Measurements from ENCODE around the gene PMM2. TPM values are rescaled to one million over a fixed set of nuclear protein-coding genes. Genes with fewer than 3 reads are reported as not detected.
"Not testable (repeated sequence)": the region's sequence is repeated elsewhere in the genome, so short reads cannot be mapped to it uniquely, and the experiment has no call there.

PMM2 gene
- total and polyA plus RNA-seq, 2 donors (not counting 3 experiments of a cell fraction or from before 2014, with no cell fraction given) = 29.0 to 61.3 TPM

DNA sequence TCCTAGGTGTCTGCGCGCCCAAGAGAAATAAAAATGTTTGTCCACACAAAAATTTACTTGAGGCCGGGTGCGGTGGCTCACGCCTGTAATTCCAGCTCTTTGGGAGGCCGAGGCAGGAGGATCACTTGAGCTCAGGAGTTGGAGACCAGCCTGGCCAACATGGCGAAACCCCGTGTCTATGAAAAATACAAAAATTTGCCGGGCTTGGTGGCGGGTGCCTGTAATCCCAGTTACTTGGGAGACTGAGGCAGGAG is 72.3 kb downstream of the PMM2 start:
- FAIRE-seq, POLR2A ChIA-PET: not testable (repeated sequence)
- intact Hi-C loops (cut with micrococcal nuclease) = loop anchor here (1.0 to 5.0 kb wide), 3 partner anchors 20 to 303 kb away; no protein-coding TSS in a partner anchor

DNA sequence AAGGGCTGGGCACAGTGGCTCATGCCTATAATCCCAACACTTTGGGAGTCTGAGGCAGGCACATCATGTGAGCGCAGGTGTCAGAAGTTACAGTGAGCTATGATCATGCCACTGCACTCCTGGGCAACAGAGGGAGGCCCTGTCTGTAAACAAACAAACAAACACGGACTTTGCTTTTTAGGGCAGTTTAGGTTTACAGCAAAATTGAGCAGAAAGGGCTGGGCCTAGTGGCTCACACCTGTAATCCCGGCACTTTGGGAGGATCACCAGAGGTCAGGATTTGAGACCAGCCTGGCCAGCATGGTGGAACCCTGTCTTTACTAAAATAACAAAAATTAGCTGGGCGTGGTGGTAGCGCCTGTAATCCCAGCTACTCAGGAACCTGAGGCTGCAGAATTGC is 74.4 kb downstream of the PMM2 start:
- Histone ChIP-seq H4K20me1 (replicated peaks; ENCODE audit: control insufficient read depth, extremely low read depth, insufficient read depth, low read length) (no peaks in the 10 kb centered on the region), H3K4me3 (replicated peaks in 1 of 3; ENCODE audit: insufficient read depth in 1 of 3, low read depth in 1 of 3, low read length in 3 of 3) (no peak overlapping the region), H3K4me1 (ENCODE audit: control insufficient read depth, extremely low read depth, insufficient read depth, low read length) (peaks cover 15% of the 10 kb centered on the region), H3K79me2 (ENCODE audit: control insufficient read depth, insufficient read depth, low read length) (peaks cover 9% of the 10 kb centered on the region), H3K9me3 (replicated peaks; ENCODE audit: control insufficient read depth, insufficient read depth, low read length) (no peaks in the 10 kb centered on the region), H3K27ac (ENCODE audit: insufficient read depth, low read depth, low read length) (no peak overlapping the region), H3K9ac (replicated peaks; ENCODE audit: extremely low read depth, insufficient read depth, low read length) (no peak overlapping the region), H3K4me2 (ENCODE audit: insufficient read depth, low read length) (no peak overlapping the region), H3K9me1 (replicated peaks; ENCODE audit: control insufficient read depth, extremely low read depth, insufficient read depth, low read length) (no peaks in the 10 kb centered on the region), H3K36me3 (ENCODE audit: control insufficient read depth in 2 of 2, extremely low read depth in 1 of 2, insufficient read depth in 2 of 2, low read length in 2 of 2) (no peaks in the 10 kb centered on the region), H2AFZ (ENCODE audit: low read depth, low read length) (no peak overlapping the region), H3K27me3 (ENCODE audit: control insufficient read depth in 2 of 2, insufficient read depth in 2 of 2, low read length in 2 of 2) (no peaks in the 10 kb centered on the region)
- DNase-seq (ENCODE audit: low read depth, low spot score) (no peak), FAIRE-seq (no peak)
- intact Hi-C loops (cut with micrococcal nuclease) = no loop called here
- ChIA-PET POLR2A (no interaction called here), CTCF (interaction anchor here (8.0 kb wide), 1 partner anchor 9 kb away, joined by 67 read pairs; the partner anchor contains the start of gene LITAFD)
- dilution Hi-C loops (cut with MboI; ENCODE audit: extremely low pct_ligation_motif_present, low sequenced_read_pairs) = no loop called here
- TF ChIP-seq POLR2AphosphoS5 (IDR thresholded peaks at IDR 0.05; ENCODE audit: insufficient read depth, low read depth, low read length) = no peak
- no peak for TF ChIP-seq MYC (IDR thresholded peaks at IDR 0.05; ENCODE audit: low read depth, low read length)
- no peak for TF ChIP-seq POLR2A (IDR thresholded peaks at IDR 0.05; ENCODE audit: low read depth, low read length)
- TF ChIP-seq, protein P1, sequence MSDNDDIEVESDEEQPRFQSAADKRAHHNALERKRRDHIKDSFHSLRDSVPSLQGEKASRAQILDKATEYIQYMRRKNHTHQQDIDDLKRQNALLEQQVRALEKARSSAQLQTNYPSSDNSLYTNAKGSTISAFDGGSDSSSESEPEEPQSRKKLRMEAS (IDR thresholded peaks at IDR 0.05; ENCODE audit: insufficient read depth, insufficient read length) = no peak
- TF ChIP-seq EZH2 (IDR thresholded peaks at IDR 0.05; ENCODE audit: borderline replicate concordance, low read depth, low read length, severe bottlenecking) = no peak
- TF ChIP-seq, protein P2, sequence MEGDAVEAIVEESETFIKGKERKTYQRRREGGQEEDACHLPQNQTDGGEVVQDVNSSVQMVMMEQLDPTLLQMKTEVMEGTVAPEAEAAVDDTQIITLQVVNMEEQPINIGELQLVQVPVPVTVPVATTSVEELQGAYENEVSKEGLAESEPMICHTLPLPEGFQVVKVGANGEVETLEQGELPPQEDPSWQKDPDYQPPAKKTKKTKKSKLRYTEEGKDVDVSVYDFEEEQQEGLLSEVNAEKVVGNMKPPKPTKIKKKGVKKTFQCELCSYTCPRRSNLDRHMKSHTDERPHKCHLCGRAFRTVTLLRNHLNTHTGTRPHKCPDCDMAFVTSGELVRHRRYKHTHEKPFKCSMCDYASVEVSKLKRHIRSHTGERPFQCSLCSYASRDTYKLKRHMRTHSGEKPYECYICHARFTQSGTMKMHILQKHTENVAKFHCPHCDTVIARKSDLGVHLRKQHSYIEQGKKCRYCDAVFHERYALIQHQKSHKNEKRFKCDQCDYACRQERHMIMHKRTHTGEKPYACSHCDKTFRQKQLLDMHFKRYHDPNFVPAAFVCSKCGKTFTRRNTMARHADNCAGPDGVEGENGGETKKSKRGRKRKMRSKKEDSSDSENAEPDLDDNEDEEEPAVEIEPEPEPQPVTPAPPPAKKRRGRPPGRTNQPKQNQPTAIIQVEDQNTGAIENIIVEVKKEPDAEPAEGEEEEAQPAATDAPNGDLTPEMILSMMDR (IDR thresholded peaks at IDR 0.05; ENCODE audit: extremely low read depth in 1 of 2, insufficient read depth in 1 of 2, low read depth in 1 of 2, low read length in 2 of 2) = no peak
- TF ChIP-seq JUN (IDR thresholded peaks at IDR 0.05; ENCODE audit: borderline replicate concordance, insufficient read depth, insufficient read length, low read depth) = no peak
- TF ChIP-seq GATA2 (IDR thresholded peaks at IDR 0.05; ENCODE audit: insufficient read depth, insufficient read length, low read depth, low read length) = no peak
- no peak for TF ChIP-seq FOS (IDR thresholded peaks at IDR 0.05; ENCODE audit: borderline replicate concordance, insufficient read depth, low read length)
- BruUV-seq (replicated peaks) = no TSS peak

More for the DNA sequence above, 72.3 kb downstream of the PMM2 start:
- dilution Hi-C loops (cut with MboI; ENCODE audit: extremely low pct_ligation_motif_present, low sequenced_read_pairs); H3K9me3 ChIP-seq (replicated peaks; ENCODE audit: control insufficient read depth, insufficient read depth, low read length); H2AFZ ChIP-seq (ENCODE audit: low read depth, low read length); H3K9ac ChIP-seq (replicated peaks; ENCODE audit: extremely low read depth, insufficient read depth, low read length); H3K27ac ChIP-seq (ENCODE audit: insufficient read depth, low read depth, low read length); H3K9me1 ChIP-seq (replicated peaks; ENCODE audit: control insufficient read depth, extremely low read depth, insufficient read depth, low read length); H3K4me2 ChIP-seq (ENCODE audit: insufficient read depth, low read length); H4K20me1 ChIP-seq (replicated peaks; ENCODE audit: control insufficient read depth, extremely low read depth, insufficient read depth, low read length); H3K36me3 ChIP-seq (ENCODE audit: control insufficient read depth in 2 of 2, extremely low read depth in 1 of 2, insufficient read depth in 2 of 2, low read length in 2 of 2); DNase-seq (ENCODE audit: low read depth, low spot score); BruUV-seq (replicated peaks); H3K4me3 ChIP-seq (replicated peaks in 1 of 3; ENCODE audit: insufficient read depth in 1 of 3, low read depth in 1 of 3, low read length in 3 of 3); H3K27me3 ChIP-seq (ENCODE audit: control insufficient read depth in 2 of 2, insufficient read depth in 2 of 2, low read length in 2 of 2): not testable (repeated sequence)
- H3K79me2 ChIP-seq (ENCODE audit: control insufficient read depth, insufficient read depth, low read length) = peaks cover 25% of the 10 kb centered on the region
- peaks cover 20% of the 10 kb centered on the region for H3K4me1 ChIP-seq (ENCODE audit: control insufficient read depth, extremely low read depth, insufficient read depth, low read length)
- CTCF ChIA-PET = interaction anchor here (1.5 to 8.0 kb wide), 2 partner anchors 11 to 15 kb away, joined by 5 to 67 read pairs; partner anchors contain the start of gene LITAFD
